ENCODE results near the gene LAMB1. TPM values are rescaled to one million over a fixed set of nuclear protein-coding genes. Genes with fewer than 3 reads are reported as not detected.

The LAMB1 gene
- total RNA-seq, 2 donors from 2014 or later, result 91.6 to 130 TPM

DNA sequence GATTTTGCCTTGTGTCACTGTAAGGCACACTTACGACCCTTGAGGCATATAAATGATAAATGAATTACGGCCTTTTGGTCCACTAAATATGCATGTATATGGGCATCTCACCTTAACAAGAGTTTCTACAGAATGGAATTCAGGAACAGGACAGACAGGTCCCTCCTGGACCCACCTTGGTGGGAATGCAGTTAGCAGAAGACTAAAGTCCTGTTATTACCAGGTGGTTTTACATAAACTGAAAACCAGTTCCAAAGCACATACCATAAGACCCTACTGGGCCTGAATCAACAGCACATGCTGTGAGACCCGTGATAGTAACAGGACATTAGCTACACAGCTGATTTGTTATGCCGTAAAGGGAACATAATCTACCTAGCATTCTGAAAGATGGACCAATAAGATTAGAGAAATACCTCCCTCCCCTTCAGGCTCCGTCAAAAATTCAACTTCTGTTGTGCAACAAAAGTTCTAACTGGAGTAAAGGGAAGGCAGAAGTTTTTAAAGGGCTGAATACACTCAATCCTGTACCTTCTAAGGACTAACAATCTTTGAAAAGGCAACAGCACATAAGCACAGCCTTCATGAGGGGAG, 24.0 kb downstream of the LAMB1 start:
- intact Hi-C loops (cut with DNase I), result no loop called here
- Histone ChIP-seq H3K4me3 (no peak overlapping the region), H3K9me3 (no peaks in the 10 kb centered on the region), H3K4me1 (no peaks in the 10 kb centered on the region), H3K27me3 (no peaks in the 10 kb centered on the region), H3K36me3 (replicated peaks in 1 of 2; ENCODE audit: insufficient read depth in 1 of 2, low read depth in 2 of 2) (peaks cover 0 to 16% of the 10 kb centered on the region in 2 donors), H3K27ac (no peak overlapping the region)
- DNase-seq (no peak), ATAC-seq (no peak)
- TF ChIP-seq CTCF (IDR thresholded peaks at IDR 0.05), result no peak
- no peak for TF ChIP-seq POLR2A (IDR thresholded peaks at IDR 0.05)
- WGBS, 2 donors, result 83 to 96% methylated on average over 5 of the region's 5 CpGs

DNA sequence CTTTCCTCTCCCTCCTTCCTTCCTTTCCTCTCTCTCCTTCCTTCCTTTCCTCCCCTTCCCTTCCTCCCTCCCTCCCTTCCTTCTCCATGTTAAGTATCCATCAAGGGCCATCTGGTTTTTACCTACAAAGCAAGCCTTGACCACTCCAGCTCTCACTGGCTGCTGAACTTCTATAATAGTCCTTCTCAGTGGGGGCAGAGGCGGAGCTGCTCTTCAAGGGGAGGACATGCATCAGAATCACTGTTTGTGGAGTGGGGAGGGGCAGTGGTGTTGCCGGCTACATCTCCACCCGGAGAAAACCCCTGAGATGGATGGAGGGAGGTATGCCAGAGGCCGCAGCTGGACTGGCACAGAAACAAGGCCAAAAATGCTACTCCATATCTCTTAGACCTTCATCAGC, 25.9 kb downstream of the LAMB1 start:
- intact Hi-C loops (cut with DNase I), result no loop called here
- Histone ChIP-seq H3K27me3 (no peaks in the 10 kb centered on the region), H3K27ac (no peak overlapping the region), H3K36me3 (replicated peaks in 1 of 2; ENCODE audit: insufficient read depth in 1 of 2, low read depth in 2 of 2) (peaks cover 0 to 17% of the 10 kb centered on the region in 2 donors), H3K4me3 (no peak overlapping the region), H3K4me1 (peaks cover 9% of the 10 kb centered on the region), H3K9me3 (no peaks in the 10 kb centered on the region)
- 88 to 89% methylated on average over 4 of the region's 4 CpGs for WGBS, 2 donors
- ATAC-seq, result no peak
- DNase-seq, result no peak
- TF ChIP-seq POLR2A (IDR thresholded peaks at IDR 0.05), result no peak
- no peak for TF ChIP-seq CTCF (IDR thresholded peaks at IDR 0.05)

- Histone ChIP-seq H3K4me1 (peaks cover 13% of the 10 kb centered on the region), H3K27me3 (no peaks in the 10 kb centered on the region), H3K4me3 (no peak overlapping the region), H3K27ac (no peak overlapping the region), H3K36me3 (replicated peaks in 1 of 2; ENCODE audit: insufficient read depth in 1 of 2, low read depth in 2 of 2) (peaks cover 0 to 17% of the 10 kb centered on the region in 2 donors), H3K9me3 (no peaks in the 10 kb centered on the region)
- intact Hi-C loops (cut with DNase I), result no loop called here
- no peak for ATAC-seq
- 93 to 100% methylated on average over 1 of the region's 1 CpG for WGBS, 2 donors
- DNase-seq, result no peak
- TF ChIP-seq CTCF (IDR thresholded peaks at IDR 0.05) (no peak), POLR2A (IDR thresholded peaks at IDR 0.05) (no peak)
These were observed 26.3 kb downstream of the LAMB1 start for GRCh38 chr7:107976620-107977019.

GRCh38 chr7:107975394-107976013, 27.5 kb downstream of the LAMB1 start:
- no peak overlapping the region for H3K27ac ChIP-seq
- no peaks in the 10 kb centered on the region for H3K9me3 ChIP-seq
- WGBS, 2 donors, result 92% methylated on average over 13 of the region's 13 CpGs
- intact Hi-C loops (cut with DNase I), result no loop called here
- TF ChIP-seq CTCF (IDR thresholded peaks at IDR 0.05) (no peak), POLR2A (IDR thresholded peaks at IDR 0.05) (no peak)
- DNase-seq (no peak), ATAC-seq (no peak)
- no peak overlapping the region for H3K4me3 ChIP-seq
- H3K4me1 ChIP-seq, result peaks cover 18% of the 10 kb centered on the region
- no peaks in the 10 kb centered on the region for H3K27me3 ChIP-seq
- peaks cover 0 to 17% of the 10 kb centered on the region in 2 donors for H3K36me3 ChIP-seq (replicated peaks in 1 of 2; ENCODE audit: insufficient read depth in 1 of 2, low read depth in 2 of 2)

DNA sequence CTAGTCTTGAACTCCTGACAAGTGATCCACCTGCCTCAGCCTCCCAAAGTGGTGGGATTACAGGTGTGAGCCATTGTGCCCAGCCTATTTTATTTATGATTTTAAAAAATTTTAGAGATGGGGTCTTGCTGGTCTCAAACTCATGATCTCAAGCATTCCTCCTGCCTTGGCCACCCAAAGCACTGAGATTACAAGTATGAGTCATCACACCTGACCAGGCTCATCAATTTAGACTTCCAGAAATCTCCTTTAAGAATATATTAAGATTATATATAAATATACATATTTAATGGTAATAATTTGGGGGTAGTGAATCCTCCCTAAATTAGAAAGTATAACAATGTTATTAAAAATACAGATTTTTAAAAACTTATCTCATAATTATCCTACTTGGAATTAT, 29.1 kb downstream of the LAMB1 start:
- Histone ChIP-seq H3K36me3 (replicated peaks in 1 of 2; ENCODE audit: insufficient read depth in 1 of 2, low read depth in 2 of 2) (peaks cover 0 to 17% of the 10 kb centered on the region in 2 donors), H3K4me3 (no peak overlapping the region), H3K9me3 (no peaks in the 10 kb centered on the region), H3K4me1 (peaks cover 24% of the 10 kb centered on the region), H3K27ac (no peak overlapping the region), H3K27me3 (no peaks in the 10 kb centered on the region)
- intact Hi-C loops (cut with DNase I), result no loop called here
- TF ChIP-seq POLR2A (IDR thresholded peaks at IDR 0.05), result no peak
- TF ChIP-seq CTCF (IDR thresholded peaks at IDR 0.05), result no peak
- ATAC-seq (no peak), DNase-seq (no peak)

Data from body of pancreas (tissue), 4 donors.